K562 treated with DMSO at 1 percent for 48 hours (cell line): ENCODE data around the gene KRT13. TPM values are rescaled to one million over a fixed set of nuclear protein-coding genes. Genes with fewer than 3 reads are reported as not detected.

Experiments used
- total RNA-seq: library from RNA; unstranded; fragments of 300-600 nt; gene quantifications from 2 replicates; pipeline ENCODE4 v1.2.3, GENCODE V29; 2022; ENCODE audit warnings: low replicate concordance; ENCODE audit errors: extremely low read depth

The KRT13 gene
- total RNA-seq, result not detected in 2 replicates

GRCh38 chr17:41505007-41505808, at the start of gene KRT13:
TSS of gene KRT13 (minus strand) at chr17:41505612. CDS start at chr17:41505550, 62 bp downstream.

GRCh38 chr17:41518789-41519449, 13.5 kb upstream of the KRT13 start, which contains the start of gene KRT15:
TSS of gene KRT15 (minus strand) at chr17:41518890. CDS start at chr17:41518827, 63 bp downstream.

GRCh38 chr17:41489531-41489930, 15.9 kb downstream of the KRT13 start, which contains the start of gene KRT36:
TSS of gene KRT36 (minus strand) at chr17:41489910. CDS start at chr17:41489864, 46 bp downstream.

GRCh38 chr17:41481036-41481435, 24.4 kb downstream of the KRT13 start, which contains the start of gene KRT35:
TSS of gene KRT35 (minus strand) at chr17:41481151. CDS start at chr17:41481097, 54 bp downstream.

GRCh38 chr17:41466988-41467387, 38.4 kb downstream of the KRT13 start, which contains the start of gene KRT32:
TSS of gene KRT32 (minus strand) at chr17:41467386. CDS start at chr17:41467325, 61 bp downstream.

Other genes starting within 250 kb of the KRT13 start
- gene KRTAP9-6, start 240.2 kb downstream of the KRT13 start, total RNA-seq, result not detected in 2 replicates
- not detected in 2 replicates for gene KRTAP9-7, start 229.9 kb downstream of the KRT13 start, total RNA-seq
- gene KRTAP29-1, start 202.8 kb downstream of the KRT13 start, total RNA-seq, result not detected in 2 replicates
- gene KRTAP16-1, start 196.3 kb downstream of the KRT13 start, total RNA-seq, result not detected in 2 replicates
- not detected in 2 replicates for gene KRTAP17-1, start 189.9 kb downstream of the KRT13 start, total RNA-seq
- not detected in 2 replicates for gene KRT33A, start 154.8 kb downstream of the KRT13 start, total RNA-seq
- not detected in 2 replicates for gene KRT33B, start 135.8 kb downstream of the KRT13 start, total RNA-seq
- gene KRT34, start 123.3 kb downstream of the KRT13 start, total RNA-seq, result not detected in 2 replicates
- gene KRT31, start 108.0 kb downstream of the KRT13 start, total RNA-seq, result not detected in 2 replicates
- gene KRT37, start 81.0 kb downstream of the KRT13 start, total RNA-seq, result not detected in 2 replicates
- gene KRT38, start 64.6 kb downstream of the KRT13 start, total RNA-seq, result not detected in 2 replicates
- not detected in 2 replicates for gene KRT32, start 38.2 kb downstream of the KRT13 start, total RNA-seq
- not detected in 2 replicates for gene KRT35, start 24.5 kb downstream of the KRT13 start, total RNA-seq
- gene KRT36, start 15.7 kb downstream of the KRT13 start, total RNA-seq, result not detected in 2 replicates
- not detected in 2 replicates for gene KRT15, start 13.3 kb upstream of the KRT13 start, total RNA-seq
- gene KRT19, start 22.7 kb upstream of the KRT13 start, total RNA-seq, result not detected in 2 replicates
- gene KRT9, start 66.4 kb upstream of the KRT13 start, total RNA-seq, result not detected in 2 replicates
- not detected in 2 replicates for gene KRT14, start 81.3 kb upstream of the KRT13 start, total RNA-seq
- gene KRT16, start 107.2 kb upstream of the KRT13 start, total RNA-seq, result not detected in 2 replicates
- not detected in 2 replicates for gene KRT17, start 119.0 kb upstream of the KRT13 start, total RNA-seq
- gene EIF1, start 183.3 kb upstream of the KRT13 start, total RNA-seq, result 437 and 1,744 TPM in 2 replicates
- gene GAST, start 206.7 kb upstream of the KRT13 start, total RNA-seq, result not detected in 2 replicates
- gene HAP1, start 229.0 kb upstream of the KRT13 start, total RNA-seq, result not detected in 2 replicates